H1 (cell line): ENCODE measurements around the gene ACTR2. TPM values are rescaled to one million over a fixed set of nuclear protein-coding genes. Genes with fewer than 3 reads are reported as not detected.

Experiments
- CTCF ChIA-PET: fragments of 300-600 bp; sonication (Branson Sonifier 250); formaldehyde crosslinking; loops from one replicate; lab custom pipeline; 2021; ENCODE audit not compliant: partially characterized antibody; lab: Charles Lee
- POLR2A ChIA-PET: fragments of 300-600 bp; sonication (Branson Sonifier 250); formaldehyde crosslinking; loops from one replicate; lab custom pipeline; 2021; ENCODE audit warnings: inconsistent platforms; ENCODE audit not compliant: partially characterized antibody; lab: Charles Lee
- DNase-seq, 2 experiments: peaks; one replicate each; pipeline versions ENCODE4 v3.0.0 to v3.0.0-alpha.2; 2010 to 2022; ENCODE audit warnings: low spot score in 2 of 2, low read depth in 1 of 2, mixed read lengths in 1 of 2
- FAIRE-seq: peaks from 2 replicates; lab custom pipeline; 2011; peaks lifted over from hg19 to GRCh38; lab: Jason Lieb, UNC
- H2AFZ ChIP-seq: 2 replicates; pipeline ENCODE4 v1.8.1; 2012; ENCODE audit warnings: low read length, inconsistent platforms
- H2AK5ac ChIP-seq: 2 replicates; pipeline ENCODE4 v1.6.1; 2013; ENCODE audit warnings: low read depth, low read length
- H2BK120ac ChIP-seq: replicated peaks from 2 replicates; pipeline ENCODE3; 2013; ENCODE audit warnings: low read depth, low read length, inconsistent platforms
- H2BK12ac ChIP-seq: 2 replicates; pipeline ENCODE4 v1.6.1; 2013; ENCODE audit warnings: low read depth, low read length
- H2BK15ac ChIP-seq: 2 replicates; pipeline ENCODE4 v1.6.1; 2013; ENCODE audit warnings: low read length
- H2BK20ac ChIP-seq: 2 replicates; pipeline ENCODE4 v1.6.1; 2013; ENCODE audit warnings: low read length
- H2BK5ac ChIP-seq: 2 replicates; pipeline ENCODE4 v1.6.1; 2013; ENCODE audit warnings: low read depth, low read length
- H3K14ac ChIP-seq: 2 replicates; pipeline ENCODE4 v1.6.1; 2013; ENCODE audit warnings: inconsistent platforms; ENCODE audit not compliant: insufficient read length
- H3K18ac ChIP-seq: 2 replicates; pipeline ENCODE4 v1.6.1; 2013; ENCODE audit warnings: low read length; ENCODE audit errors: extremely low read depth
- H3K23ac ChIP-seq: 2 replicates; pipeline ENCODE4 v1.6.1; 2013; ENCODE audit warnings: inconsistent platforms; ENCODE audit not compliant: insufficient read length
- H3K23me2 ChIP-seq: 2 replicates; pipeline ENCODE4 v1.6.1; 2013; ENCODE audit warnings: low read depth, low read length
- H3K27ac ChIP-seq: 2 replicates; pipeline ENCODE4 v1.6.1; 2011; ENCODE audit warnings: low read depth, low read length, inconsistent platforms
- H3K27me3 ChIP-seq, 4 experiments: replicated peaks in 1 of 4; 1 replicate in 1 of 4; 2 replicates in 3 of 4; pipeline versions ENCODE4 v1.6.1 to v1.8.1; 2011 to 2013; ENCODE audit warnings: low read length in 3 of 4, mild to moderate bottlenecking in 3 of 4, inconsistent platforms in 2 of 4, mixed read lengths in 2 of 4, moderate library complexity in 1 of 4; ENCODE audit not compliant: control insufficient read depth in 3 of 4, insufficient read depth in 3 of 4; ENCODE audit errors: extremely low read depth in 1 of 4
- H3K36me3 ChIP-seq, 4 experiments: 2 replicates each; pipeline versions ENCODE4 v1.6.1 to v1.8.1; 2011 to 2013; ENCODE audit warnings: mild to moderate bottlenecking in 4 of 4, low read length in 3 of 4, moderate library complexity in 2 of 4, control low read depth in 1 of 4, inconsistent platforms in 1 of 4; ENCODE audit not compliant: insufficient read depth in 4 of 4, control insufficient read depth in 2 of 4
- H3K4ac ChIP-seq: replicated peaks from 2 replicates; pipeline ENCODE3; 2013; ENCODE audit warnings: low read length, low read depth, mixed read lengths, inconsistent platforms; ENCODE audit not compliant: insufficient read length
- H3K4me1 ChIP-seq, 4 experiments: replicated peaks in 1 of 4; 1 replicate in 1 of 4; 2 replicates in 3 of 4; pipeline versions ENCODE4 v1.6.1 to v1.8.1; 2011 to 2013; ENCODE audit warnings: low read length in 3 of 4, inconsistent platforms in 2 of 4, mixed read lengths in 1 of 4; ENCODE audit not compliant: insufficient read depth in 4 of 4, control insufficient read depth in 3 of 4
- H3K4me2 ChIP-seq, 2 experiments: 2 replicates each; pipeline versions ENCODE4 v1.6.1 to v1.8.1; 2011 to 2013; ENCODE audit warnings: low read depth in 2 of 2, low read length in 2 of 2, control low read depth in 1 of 2, inconsistent platforms in 1 of 2, mild to moderate bottlenecking in 1 of 2; ENCODE audit not compliant: insufficient read depth in 1 of 2
- H3K4me3 ChIP-seq, 4 experiments: fragments of 200-600, 300-600 bp in 1 of 4; sonication (generic), shearing (Covaris generic), sonication (Bioruptor Twin) in 1 of 4; 2 replicates each; pipeline versions ENCODE4 v1.5.1 to v1.8.1; 2011 to 2016; ENCODE audit warnings: low read length in 4 of 4, low read depth in 3 of 4, control low read depth in 2 of 4, inconsistent platforms in 2 of 4, mild to moderate bottlenecking in 2 of 4, mixed read lengths in 1 of 4, moderate library complexity in 1 of 4; ENCODE audit not compliant: insufficient read depth in 2 of 4; ENCODE audit errors: extremely low read depth in 1 of 4
- H3K56ac ChIP-seq: replicated peaks from 2 replicates; pipeline ENCODE3; 2013; ENCODE audit warnings: low read depth, mild to moderate bottlenecking, mixed read lengths, low read length, inconsistent platforms; ENCODE audit not compliant: insufficient read length
- H3K79me1 ChIP-seq: 2 replicates; pipeline ENCODE4 v1.6.1; 2013; ENCODE audit warnings: low read depth, low read length, control low read depth
- H3K79me2 ChIP-seq, 2 experiments: 2 replicates each; pipeline versions ENCODE4 v1.6.1 to v1.8.1; 2012 to 2013; ENCODE audit warnings: low read length in 2 of 2, mild to moderate bottlenecking in 2 of 2, inconsistent platforms in 1 of 2; ENCODE audit not compliant: insufficient read depth in 2 of 2, control insufficient read depth in 1 of 2
- H3K9ac ChIP-seq, 4 experiments: replicated peaks in 1 of 4; 1 replicate in 1 of 4; 2 replicates in 3 of 4; pipeline versions ENCODE4 v1.6.1 to v1.8.1; 2011 to 2013; ENCODE audit warnings: low read depth in 3 of 4, low read length in 3 of 4, control low read depth in 2 of 4, mild to moderate bottlenecking in 2 of 4, moderate library complexity in 2 of 4, inconsistent platforms in 1 of 4; ENCODE audit errors: extremely low read depth in 1 of 4
- H3K9me3 ChIP-seq, 2 experiments: 2 replicates each; pipeline versions ENCODE4 v1.6.1 to v1.8.1; 2012 to 2013; ENCODE audit warnings: mild to moderate bottlenecking in 2 of 2, moderate library complexity in 2 of 2, control low read depth in 1 of 2, inconsistent platforms in 1 of 2, low read depth in 1 of 2, low read length in 1 of 2, mixed read lengths in 1 of 2; ENCODE audit not compliant: insufficient read depth in 2 of 2
- H4K20me1 ChIP-seq, 2 experiments: replicated peaks in 1 of 2; 2 replicates each; pipeline versions ENCODE3 to v1.8.1; 2011 to 2013; ENCODE audit warnings: inconsistent platforms in 2 of 2, low read length in 2 of 2, mild to moderate bottlenecking in 1 of 2; ENCODE audit not compliant: insufficient read depth in 2 of 2, control insufficient read depth in 1 of 2
- H4K5ac ChIP-seq: 2 replicates; pipeline ENCODE4 v1.6.1; 2013; ENCODE audit warnings: low read length, low read depth, mixed read lengths, inconsistent platforms; ENCODE audit not compliant: insufficient read length
- H4K8ac ChIP-seq: 2 replicates; pipeline ENCODE4 v1.8.0; 2013; ENCODE audit warnings: mild to moderate bottlenecking, moderate library complexity, low read length, inconsistent platforms; ENCODE audit not compliant: insufficient read depth; ENCODE audit errors: extremely low read depth
- H4K91ac ChIP-seq: replicated peaks from 2 replicates; pipeline ENCODE3; 2013; ENCODE audit warnings: low read length, mixed read lengths, inconsistent platforms; ENCODE audit not compliant: insufficient read length
- ATF3 ChIP-seq: IDR thresholded peaks from 2 replicates; pipeline ENCODE4 v1.6.1; 2011; ENCODE audit warnings: low read depth, mild to moderate bottlenecking, low read length; ENCODE audit not compliant: insufficient read depth
- CHD1 ChIP-seq: IDR thresholded peaks from 2 replicates; pipeline ENCODE4 v1.6.1; 2012; ENCODE audit warnings: low read depth, low read length, improper control_type of control experiment
- CHD2 ChIP-seq: IDR thresholded peaks from 2 replicates; pipeline ENCODE4 v1.6.1; 2012; ENCODE audit warnings: low read length, improper control_type of control experiment
- POLR2A ChIP-seq, 2 experiments: IDR thresholded peaks; 1 replicate in 1 of 2; 2 replicates in 1 of 2; pipeline ENCODE4 v1.6.1; 2011; ENCODE audit warnings: low read depth in 2 of 2, low read length in 2 of 2, mild to moderate bottlenecking in 2 of 2; ENCODE audit errors: control extremely low read depth in 1 of 2
- RNF2 ChIP-seq: fragments of 200-900, 300-1000 bp; sonication (generic); IDR thresholded peaks from 2 replicates; pipeline ENCODE4 v1.7.1; 2016; ENCODE audit warnings: borderline replicate concordance, low read depth, mild to moderate bottlenecking, antibody characterized with exemption, low read length; ENCODE audit not compliant: poor library complexity, severe bottlenecking; ENCODE audit errors: missing control alignments
- RXRA ChIP-seq: IDR thresholded peaks from 2 replicates; pipeline ENCODE4 v1.6.1; 2011; ENCODE audit warnings: low read depth, mild to moderate bottlenecking, low read length, moderate library complexity; ENCODE audit not compliant: insufficient read depth
- SIN3A ChIP-seq, 2 experiments: IDR thresholded peaks in 1 of 2; conservative IDR thresholded peaks in 1 of 2; 2 replicates each; pipeline ENCODE4 v1.6.1; 2011 to 2012; ENCODE audit warnings: low read length in 2 of 2, improper control_type of control experiment in 1 of 2, low read depth in 1 of 2, mild to moderate bottlenecking in 1 of 2
- SP1 ChIP-seq: IDR thresholded peaks from 2 replicates; pipeline ENCODE4 v1.6.1; 2011; ENCODE audit warnings: low read depth, low read length
- SP2 ChIP-seq: IDR thresholded peaks from 2 replicates; pipeline ENCODE4 v1.6.1; 2012; ENCODE audit warnings: mild to moderate bottlenecking, low read length, inconsistent platforms
- SRF ChIP-seq: IDR thresholded peaks from 2 replicates; pipeline ENCODE4 v1.6.1; 2011; ENCODE audit warnings: mild to moderate bottlenecking, low read depth, low read length, moderate library complexity
- TEAD4 ChIP-seq: IDR thresholded peaks from 2 replicates; pipeline ENCODE4 v1.6.1; 2012; ENCODE audit warnings: low read depth, low read length, inconsistent platforms, mixed read lengths
- YY1 ChIP-seq: IDR thresholded peaks from 2 replicates; pipeline ENCODE4 v1.6.1; 2011; ENCODE audit warnings: low read depth, mild to moderate bottlenecking, low read length
- whole genome bisulfite sequencing, 2 experiments: shearing (Covaris generic) in 1 of 2; methylation state at CpG; one replicate each; pipeline versions ENCODE4 v1.1.6 to v1.1.7; 2013 to 2015; ENCODE audit warnings: low lambda C conversion rate in 2 of 2, mixed read lengths in 2 of 2, inconsistent platforms in 1 of 2, low coverage in 1 of 2, missing lambda C conversion rate in 1 of 2; ENCODE audit not compliant: insufficient replicate concordance in 2 of 2, insufficient coverage in 1 of 2, insufficient read length in 1 of 2; ENCODE audit errors: extremely low coverage in 1 of 2, missing lambda C conversion rate in 1 of 2; 5-methylcytosine and 5-hydroxymethylcytosine counted together
- polyA plus RNA-seq, 7 experiments: library from polyadenylated mRNA; depleted of rRNA in 3 of 7; stranded (reverse) in 5 of 7; unstranded in 2 of 7; fragments of >200 nt in 5 of 7; fragments of 200-250 nt in 2 of 7; gene quantifications; 1 replicate in 5 of 7; 2 replicates in 1 of 7; 4 replicates in 1 of 7; pipeline versions ENCODE4 v1.2.1 to v1.2.3, GENCODE V29; 2011 to 2013; ENCODE audit warnings: missing spikeins in 2 of 7, mixed read lengths in 2 of 7
- total RNA-seq: library from RNA; stranded (reverse); fragmentation: NEBNext Ultra II Directional; extraction: Animal tissue kit (Norgen Biotek cat#: 25700); gene quantifications from 2 replicates; pipeline ENCODE4 v1.2.1, GENCODE V29; 2021

The ACTR2 gene
- total and polyA plus RNA-seq, 2 of the 8 experiments (the other 6 are each of a cell fraction or from before 2014, with no cell fraction given): 28.3 to 171 TPM

GRCh38 chr2:65275141-65275915 lies 47.7 kb downstream of the ACTR2 start:
- DNase-seq (peak; percentile 51 to 56), FAIRE-seq (peak; percentile 92)
- Histone ChIP-seq H3K79me1 (no peaks in the 10 kb centered on the region), H3K27me3 (peaks cover 44 to 82% (median 78%) of the 10 kb centered on the region in 4 experiments), H3K18ac (no peak overlapping the region), H4K8ac (no peak overlapping the region), H3K23me2 (no peaks in the 10 kb centered on the region), H3K56ac (no peak overlapping the region), H2BK5ac (no peak overlapping the region), H2AFZ (no peak overlapping the region), H2BK120ac (no peak overlapping the region), H3K9me3 (no peaks in the 10 kb centered on the region), H3K23ac (no peak overlapping the region), H3K79me2 (no peaks in the 10 kb centered on the region), H4K20me1 (peaks cover 2 to 16% of the 10 kb centered on the region in 2 experiments), H2AK5ac (no peak overlapping the region), H2BK15ac (no peak overlapping the region), H3K4me2 (no peak overlapping the region), H4K5ac (no peak overlapping the region), H3K9ac (no peak overlapping the region), H2BK20ac (no peak overlapping the region), H4K91ac (no peak overlapping the region), H2BK12ac (no peak overlapping the region), H3K36me3 (peaks cover 0 to 9% (median 4%) of the 10 kb centered on the region in 4 experiments; a peak in 2 of 8 replicates), H3K27ac (no peak overlapping the region), H3K4me3 (no peak overlapping the region), H3K4ac (no peak overlapping the region), H3K4me1 (no peaks in the 10 kb centered on the region), H3K14ac (no peak overlapping the region)
- 44% methylated on average over 4 of the region's 4 CpGs; no CpG with 5 or more reads in 1 of the 2 experiments for WGBS, 2 experiments
- ChIA-PET POLR2A (interaction anchor here (0.6 to 1.3 kb wide), 3 partner anchors 65 to 163 kb away, joined by 3 to 4 read pairs (median 3); no protein-coding TSS in a partner anchor), CTCF (interaction anchor here (0.7 to 2.1 kb wide), 10 partner anchors 11 to 338 kb away, joined by 3 to 8 read pairs (median 4); no protein-coding TSS in a partner anchor)
- TF ChIP-seq RNF2: no peak
- no peak for TF ChIP-seq YY1
- TF ChIP-seq SP2: no peak
- TF ChIP-seq SRF: no peak
- no peak for TF ChIP-seq CHD2
- TF ChIP-seq SIN3A (conservative IDR thresholded peaks at IDR 0.05 in 1 of 2, IDR thresholded peaks at IDR 0.05 in 1 of 2; ENCODE audit: low read depth in 1 of 2, low read length in 2 of 2): 0 out of 4 replicates have a peak, but pooled peaks of 1 of the 2 experiments have one; percentile 21
- peak; percentile 84 for TF ChIP-seq SP1
- TF ChIP-seq RXRA: peak; percentile 96
- TF ChIP-seq ATF3: no peak
- TF ChIP-seq TEAD4: no peak
- no peak for TF ChIP-seq CHD1
- TF ChIP-seq POLR2A (IDR thresholded peaks at IDR 0.05; ENCODE audit: control extremely low read depth in 1 of 2, low read depth in 2 of 2, low read length in 2 of 2): no peak
